ENCODE data around the gene ATL1. TPM values are rescaled to one million over a fixed set of nuclear protein-coding genes. Genes with fewer than 3 reads are reported as not detected.

The ATL1 gene
- total and polyA plus RNA-seq, 2 of the 4 experiments (the other 2 are of a cell fraction) = 6.0 to 12.2 TPM

DNA sequence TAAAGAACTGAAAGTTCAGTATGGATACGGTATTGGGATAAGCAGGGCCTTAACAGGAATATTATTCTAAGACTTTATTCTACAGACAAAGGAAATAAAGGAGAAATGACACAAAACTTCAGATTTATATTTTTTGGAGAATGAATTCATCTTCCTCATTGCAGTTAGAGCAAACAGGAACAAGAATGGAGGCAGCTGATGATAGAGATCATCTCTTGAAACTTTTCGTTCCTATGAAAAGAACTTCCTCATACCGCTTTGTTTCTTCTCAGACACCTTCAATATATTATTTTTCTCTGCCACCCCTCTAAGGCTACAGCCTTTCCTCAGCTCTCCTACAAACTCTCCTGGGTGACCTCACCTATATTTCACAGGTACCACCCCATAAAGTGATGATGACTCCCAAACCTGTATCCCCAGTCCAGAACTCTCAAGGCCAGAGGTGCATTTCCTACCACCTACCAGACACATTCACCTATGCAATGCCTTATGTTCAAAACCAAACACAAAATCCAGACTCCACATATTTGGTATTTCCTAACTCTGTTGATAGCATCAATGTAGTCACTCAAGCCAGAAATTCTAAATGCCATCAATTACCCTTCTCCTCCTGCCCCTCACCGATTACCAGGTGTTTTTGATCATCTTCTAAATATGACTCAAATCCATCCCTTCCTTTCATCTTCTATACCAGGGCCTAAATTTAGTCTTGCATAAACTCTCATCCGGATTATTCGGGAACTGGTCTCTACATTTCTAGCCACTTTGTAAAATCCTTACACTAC lies 35.0 kb upstream of the ATL1 start:
- Histone ChIP-seq H2BK5ac (ENCODE audit: low read depth, low read length, poor library complexity, severe bottlenecking) (no peak overlapping the region), H3K9ac (ENCODE audit: low read depth, low read length) (no peak overlapping the region), H3K79me1 (ENCODE audit: low read depth in 1 of 2, low read length in 2 of 2) (peaks cover 0 to 63% of the 10 kb centered on the region in 2 experiments; a peak in 2 of 4 replicates), H3K27me3 (ENCODE audit: control insufficient read depth, insufficient read depth, low read length) (no peaks in the 10 kb centered on the region), H3K4ac (ENCODE audit: low read depth, low read length) (no peak overlapping the region), H3K36me3 (ENCODE audit: control insufficient read depth, insufficient read depth, low read length) (peaks cover 3% of the 10 kb centered on the region), H2BK15ac (ENCODE audit: low read depth, low read length) (no peak overlapping the region), H4K91ac (ENCODE audit: insufficient read depth, low read depth, low read length) (no peak overlapping the region), H3K4me1 (ENCODE audit: control insufficient read depth, insufficient read depth, low read length) (peaks cover 24% of the 10 kb centered on the region), H4K5ac (ENCODE audit: low read depth, low read length) (no peak overlapping the region), H4K20me1 (ENCODE audit: insufficient read depth, low read length) (peaks cover 85% of the 10 kb centered on the region), H3K9me3 (ENCODE audit: control insufficient read depth, insufficient read depth, low read length) (no peaks in the 10 kb centered on the region), H3K56ac (ENCODE audit: extremely low read depth, insufficient read depth, low read length) (no peak overlapping the region), H3K4me3 (ENCODE audit: insufficient read depth, low read depth, low read length) (no peak overlapping the region), H3K27ac (ENCODE audit: insufficient read depth, low read length) (no peak overlapping the region), H2BK20ac (ENCODE audit: low read depth, low read length) (no peak overlapping the region), H3K14ac (replicated peaks; ENCODE audit: low read depth, low read length) (no peak overlapping the region), H2AFZ (replicated peaks; ENCODE audit: low read length, poor library complexity) (no peak overlapping the region), H3K18ac (ENCODE audit: low read depth, low read length) (no peak overlapping the region), H2BK120ac (ENCODE audit: low read depth, low read length) (no peak overlapping the region), H3K9me1 (ENCODE audit: insufficient read depth, low read length) (peaks cover 19% of the 10 kb centered on the region; the same call in 1 of the 2 replicates), H3K4me2 (ENCODE audit: low read depth, low read length) (no peak overlapping the region), H3K23ac (ENCODE audit: low read depth, low read length) (no peak overlapping the region), H2AK9ac (replicated peaks; ENCODE audit: low read depth, low read length, poor library complexity) (no peak overlapping the region), H2AK5ac (ENCODE audit: low read depth, low read length) (no peak overlapping the region), H4K8ac (ENCODE audit: low read depth in 2 of 2, low read length in 2 of 2) (no peak overlapping the region)
- CTCF ChIA-PET = interaction anchor here (1.4 kb wide), 1 partner anchor 204 kb away, joined by 4 read pairs; no protein-coding TSS in a partner anchor
- intact Hi-C loops (cut with micrococcal nuclease) = loop anchor here (10.0 kb wide), 1 partner anchor 70 kb away; no protein-coding TSS in a partner anchor
- ATAC-seq (ENCODE audit: low read depth) (no peak), DNase-seq (no peak)
- no TSS peak for BruUV-seq (replicated peaks)
- WGBS, 2 experiments (ENCODE audit: extremely low coverage in 2 of 2, insufficient read length in 1 of 2) = 71% methylated on average over 1 of the region's 6 CpGs; no CpG with 5 or more reads in 1 of the 2 experiments
- dilution Hi-C loops (cut with HindIII; ENCODE audit: low sequenced_read_pairs, unreplicated experiment) = no loop called here
- in situ Hi-C loops (cut with MboI; ENCODE audit: low sequenced_read_pairs) = loop anchor here (5.0 to 10.0 kb wide), 2 partner anchors 203 to 660 kb away; no protein-coding TSS in a partner anchor
- POLR2A ChIA-PET (ENCODE audit: unreplicated experiment) = no interaction called here
- TF ChIP-seq, protein P1, sequence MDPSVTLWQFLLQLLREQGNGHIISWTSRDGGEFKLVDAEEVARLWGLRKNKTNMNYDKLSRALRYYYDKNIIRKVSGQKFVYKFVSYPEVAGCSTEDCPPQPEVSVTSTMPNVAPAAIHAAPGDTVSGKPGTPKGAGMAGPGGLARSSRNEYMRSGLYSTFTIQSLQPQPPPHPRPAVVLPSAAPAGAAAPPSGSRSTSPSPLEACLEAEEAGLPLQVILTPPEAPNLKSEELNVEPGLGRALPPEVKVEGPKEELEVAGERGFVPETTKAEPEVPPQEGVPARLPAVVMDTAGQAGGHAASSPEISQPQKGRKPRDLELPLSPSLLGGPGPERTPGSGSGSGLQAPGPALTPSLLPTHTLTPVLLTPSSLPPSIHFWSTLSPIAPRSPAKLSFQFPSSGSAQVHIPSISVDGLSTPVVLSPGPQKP (IDR thresholded peaks at IDR 0.05; ENCODE audit: borderline replicate concordance, low read depth, low read length) = no peak
- TF ChIP-seq SMC3 (IDR thresholded peaks at IDR 0.05; ENCODE audit: low read depth, low read length) (no peak), RCOR1 (IDR thresholded peaks at IDR 0.05; ENCODE audit: insufficient replicate concordance, low read length) (no peak), POLR2A (IDR thresholded peaks at IDR 0.05; ENCODE audit: low read depth, low read length) (no peak), MAZ (IDR thresholded peaks at IDR 0.05; ENCODE audit: borderline replicate concordance, low read depth, low read length) (no peak), FOS (IDR thresholded peaks at IDR 0.05; ENCODE audit: low read depth, low read length) (no peak), RFX5 (IDR thresholded peaks at IDR 0.05; ENCODE audit: low read depth, low read length) (no peak), MXI1 (IDR thresholded peaks at IDR 0.05; ENCODE audit: borderline replicate concordance, low read depth, low read length) (no peak), RAD21 (IDR thresholded peaks at IDR 0.05; ENCODE audit: low read length) (no peak), MAFK (IDR thresholded peaks at IDR 0.05; ENCODE audit: low read depth, low read length) (no peak), CEBPB (IDR thresholded peaks at IDR 0.05; ENCODE audit: low read depth, low read length) (no peak), BHLHE40 (IDR thresholded peaks at IDR 0.05; ENCODE audit: low read depth, low read length) (no peak), CHD1 (IDR thresholded peaks at IDR 0.05; ENCODE audit: low read depth, low read length) (no peak)
- TF ChIP-seq, protein P2, sequence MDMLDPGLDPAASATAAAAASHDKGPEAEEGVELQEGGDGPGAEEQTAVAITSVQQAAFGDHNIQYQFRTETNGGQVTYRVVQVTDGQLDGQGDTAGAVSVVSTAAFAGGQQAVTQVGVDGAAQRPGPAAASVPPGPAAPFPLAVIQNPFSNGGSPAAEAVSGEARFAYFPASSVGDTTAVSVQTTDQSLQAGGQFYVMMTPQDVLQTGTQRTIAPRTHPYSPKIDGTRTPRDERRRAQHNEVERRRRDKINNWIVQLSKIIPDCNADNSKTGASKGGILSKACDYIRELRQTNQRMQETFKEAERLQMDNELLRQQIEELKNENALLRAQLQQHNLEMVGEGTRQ (IDR thresholded peaks at IDR 0.05; ENCODE audit: low read depth, low read length) = no peak
- TF ChIP-seq, protein P3, sequence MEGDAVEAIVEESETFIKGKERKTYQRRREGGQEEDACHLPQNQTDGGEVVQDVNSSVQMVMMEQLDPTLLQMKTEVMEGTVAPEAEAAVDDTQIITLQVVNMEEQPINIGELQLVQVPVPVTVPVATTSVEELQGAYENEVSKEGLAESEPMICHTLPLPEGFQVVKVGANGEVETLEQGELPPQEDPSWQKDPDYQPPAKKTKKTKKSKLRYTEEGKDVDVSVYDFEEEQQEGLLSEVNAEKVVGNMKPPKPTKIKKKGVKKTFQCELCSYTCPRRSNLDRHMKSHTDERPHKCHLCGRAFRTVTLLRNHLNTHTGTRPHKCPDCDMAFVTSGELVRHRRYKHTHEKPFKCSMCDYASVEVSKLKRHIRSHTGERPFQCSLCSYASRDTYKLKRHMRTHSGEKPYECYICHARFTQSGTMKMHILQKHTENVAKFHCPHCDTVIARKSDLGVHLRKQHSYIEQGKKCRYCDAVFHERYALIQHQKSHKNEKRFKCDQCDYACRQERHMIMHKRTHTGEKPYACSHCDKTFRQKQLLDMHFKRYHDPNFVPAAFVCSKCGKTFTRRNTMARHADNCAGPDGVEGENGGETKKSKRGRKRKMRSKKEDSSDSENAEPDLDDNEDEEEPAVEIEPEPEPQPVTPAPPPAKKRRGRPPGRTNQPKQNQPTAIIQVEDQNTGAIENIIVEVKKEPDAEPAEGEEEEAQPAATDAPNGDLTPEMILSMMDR (conservative IDR thresholded peaks at IDR 0.05; ENCODE audit: low read depth, low read length) = no peak

Data from IMR-90 (cell line).